ENCODE data around the gene ZNF827.

- TF ChIP-seq CTCF (IDR thresholded peaks at IDR 0.05) (no peak), POLR2A (IDR thresholded peaks at IDR 0.05) (no peak)
Measured at GRCh38 chr4:145887241-145887991, 51.2 kb downstream of the ZNF827 start.
